Prostate gland (tissue), 2 donors: ENCODE results near the gene OR2J1. TPM values are rescaled to one million over a fixed set of nuclear protein-coding genes. Genes with fewer than 3 reads are reported as not detected.

Experiments
- DNase-seq: peaks from one replicate; pipeline ENCODE4 v3.0.0-alpha.2; 2019; ENCODE audit warnings: low spot score
- H3K27ac ChIP-seq, 2 donors: fragments of 200-600 bp; sonication (generic); 2 replicates each; pipeline ENCODE4 v1.5.1; 2017 to 2019
- H3K27me3 ChIP-seq: fragments of 200-600 bp; sonication (generic); replicated peaks from 2 replicates; pipeline ENCODE4 v1.5.1; 2019; ENCODE audit not compliant: insufficient read depth
- H3K36me3 ChIP-seq, 2 donors: fragments of 200-600 bp; sonication (generic); 1 replicate in 1 of 2; 2 replicates in 1 of 2; pipeline versions ENCODE4 v1.5.1 to v1.8.1; 2017 to 2019
- H3K4me1 ChIP-seq: fragments of 200-600 bp; sonication (generic); replicated peaks from 2 replicates; pipeline ENCODE4 v1.5.1; 2019
- H3K4me3 ChIP-seq, 2 donors: fragments of 200-600 bp; sonication (generic); 2 replicates each; pipeline ENCODE4 v1.5.1; 2017 to 2019
- H3K9me3 ChIP-seq: fragments of 200-600 bp; sonication (generic); 2 replicates; pipeline ENCODE4 v1.5.1; 2017
- CTCF ChIP-seq, 4 experiments: fragments of 200-600 bp in 2 of 4; fragments of 450-650 bp in 2 of 4; sonication (generic) in 2 of 4; IDR thresholded peaks; 1 replicate in 3 of 4; 2 replicates in 1 of 4; pipeline ENCODE4 v1.5.1; 2016 to 2019; ENCODE audit warnings: antibody characterized with exemption in 4 of 4, mild to moderate bottlenecking in 2 of 4, moderate library complexity in 2 of 4
- POLR2A ChIP-seq: fragments of 450-650 bp; IDR thresholded peaks from one replicate; pipeline ENCODE4 v1.6.1; 2016; ENCODE audit warnings: antibody characterized with exemption, mild to moderate bottlenecking
- POLR2AphosphoS5 ChIP-seq: sonication (generic); formaldehyde crosslinking; IDR thresholded peaks from one replicate; pipeline ENCODE4 v1.6.1; 2017; ENCODE audit warnings: antibody characterized with exemption
- WGBS: methylation state at CpG from one replicate; pipeline ENCODE4 v1.1.5; 2018; 5-methylcytosine and 5-hydroxymethylcytosine counted together
- intact Hi-C: fragments of 100-400 bp; cut with DNase I; formaldehyde crosslinking; loops from one replicate; pipeline ENCODE4 v1.14.2; 2022
- total RNA-seq, 2 donors: library from RNA; depleted of rRNA; stranded (reverse); fragments of >200 nt; gene quantifications; one replicate each; pipeline ENCODE4 v1.1.0, GENCODE V29; 2016

Gene OR2J1
- total RNA-seq, 2 donors from 2014 or later, result 0.68 TPM; not detected in 1

GRCh38 chr6:29082457-29082856 is 16.8 kb upstream of the OR2J1 start:
- no peaks in the 10 kb centered on the region for H3K36me3 ChIP-seq
- intact Hi-C loops, result no loop called here
- H3K4me1 ChIP-seq, result no peaks in the 10 kb centered on the region
- DNase-seq, result no peak
- no peaks in the 10 kb centered on the region for H3K9me3 ChIP-seq
- no peak overlapping the region for H3K4me3 ChIP-seq
- no peak overlapping the region for H3K27ac ChIP-seq
- H3K27me3 ChIP-seq, result no peaks in the 10 kb centered on the region
- no peak for TF ChIP-seq POLR2A
- TF ChIP-seq POLR2AphosphoS5, result no peak
- TF ChIP-seq CTCF (IDR thresholded peaks at IDR 0.05), result no peak
- WGBS, result 91% methylated on average over 15 of the region's 15 CpGs

GRCh38 chr6:29087213-29087612 is 12.1 kb upstream of the OR2J1 start, which contains the start of gene OR2B3:
Gene OR2B3 (minus strand): TSS chr6:29087313. CDS start chr6:29087248, 65 bp downstream.
- no peaks in the 10 kb centered on the region for H3K4me1 ChIP-seq
- no peaks in the 10 kb centered on the region for H3K27me3 ChIP-seq
- TF ChIP-seq CTCF (IDR thresholded peaks at IDR 0.05), result no peak
- H3K9me3 ChIP-seq, result no peaks in the 10 kb centered on the region
- no peak within 1 kb of the TSS for H3K27ac ChIP-seq
- no peak for DNase-seq
- H3K4me3 ChIP-seq, result no peak within 1 kb of the TSS
- WGBS, result 88% methylated on average over 1 of the region's 1 CpG
- no peaks in the 10 kb centered on the region for H3K36me3 ChIP-seq
- intact Hi-C loops, result no loop called here

GRCh38 chr6:29092957-29093356 is 6.3 kb upstream of the OR2J1 start:
- DNase-seq, result no peak
- TF ChIP-seq POLR2AphosphoS5, result no peak
- no peak for TF ChIP-seq CTCF (IDR thresholded peaks at IDR 0.05)
- TF ChIP-seq POLR2A, result no peak
- no peaks in the 10 kb centered on the region for H3K36me3 ChIP-seq
- 91% methylated on average over 3 of the region's 3 CpGs for WGBS
- no peak overlapping the region for H3K27ac ChIP-seq
- no peaks in the 10 kb centered on the region for H3K4me1 ChIP-seq
- H3K9me3 ChIP-seq, result no peaks in the 10 kb centered on the region
- no peak overlapping the region for H3K4me3 ChIP-seq
- intact Hi-C loops, result no loop called here
- no peaks in the 10 kb centered on the region for H3K27me3 ChIP-seq

- Histone ChIP-seq H3K4me3 (no peak overlapping the region), H3K9me3 (no peaks in the 10 kb centered on the region), H3K4me1 (no peaks in the 10 kb centered on the region), H3K27ac (no peak overlapping the region), H3K36me3 (no peaks in the 10 kb centered on the region), H3K27me3 (no peaks in the 10 kb centered on the region)
- no peak for DNase-seq
- intact Hi-C loops, result no loop called here
- no peak for TF ChIP-seq CTCF (IDR thresholded peaks at IDR 0.05)
- no peak for TF ChIP-seq POLR2A
- no peak for TF ChIP-seq POLR2AphosphoS5
- 68% methylated on average over 1 of the region's 1 CpG for WGBS
Measured at GRCh38 chr6:29097803-29098202, 1.5 kb upstream of the OR2J1 start.

- WGBS, result 4% methylated on average over 1 of the region's 1 CpG
- H3K36me3 ChIP-seq, result no peaks in the 10 kb centered on the region
- DNase-seq, result no peak
- TF ChIP-seq POLR2A (no peak), CTCF (IDR thresholded peaks at IDR 0.05) (no peak), POLR2AphosphoS5 (no peak)
- no peaks in the 10 kb centered on the region for H3K27me3 ChIP-seq
- H3K27ac ChIP-seq, result no peak within 1 kb of the TSS
- H3K4me1 ChIP-seq, result no peaks in the 10 kb centered on the region
- no peaks in the 10 kb centered on the region for H3K9me3 ChIP-seq
- intact Hi-C loops, result no loop called here
- no peak within 1 kb of the TSS for H3K4me3 ChIP-seq
Measured at GRCh38 chr6:29107758-29108157, 8.5 kb downstream of the OR2J1 start, which contains the start of gene OR2J3. Gene OR2J3 (plus strand): TSS chr6:29108058. CDS start chr6:29111891, 3,833 bp downstream.
